GM18870 (cell line): ENCODE data around the gene DNHD1.

Source experiments
- ATAC-seq: cut with Tn5 transposase; IDR thresholded peaks from one replicate; pipeline ENCODE4 v1.9.1; 2021; ENCODE audit warnings: moderate library complexity; ENCODE audit not compliant: unreplicated experiment

DNHD1 gene

GRCh38 chr11:6561288-6561687, 64.2 kb downstream of the DNHD1 start:
- no peak for ATAC-seq

GRCh38 chr11:6563121-6563619, 66.1 kb downstream of the DNHD1 start:
- ATAC-seq: no peak

- ATAC-seq: no peak
Observed at GRCh38 chr11:6563667-6564066, 66.6 kb downstream of the DNHD1 start.

- ATAC-seq: no peak
Observed at GRCh38 chr11:6565325-6565724, 68.2 kb downstream of the DNHD1 start.

GRCh38 chr11:6565988-6566703, 69.1 kb downstream of the DNHD1 start:
- ATAC-seq: no peak

- no peak for ATAC-seq
Observed at GRCh38 chr11:6566704-6567370, 69.8 kb downstream of the DNHD1 start.

- ATAC-seq: no peak
Observed at GRCh38 chr11:6567371-6567745, 70.3 kb downstream of the DNHD1 start.

- ATAC-seq: no peak
Observed at GRCh38 chr11:6568191-6568918, 71.3 kb downstream of the DNHD1 start.

- ATAC-seq: no peak
Observed at GRCh38 chr11:6569706-6570105, 72.6 kb downstream of the DNHD1 start.

GRCh38 chr11:6570691-6571427, 73.8 kb downstream of the DNHD1 start:
- ATAC-seq: no peak

GRCh38 chr11:6571434-6572008, 74.4 kb downstream of the DNHD1 start:
- no peak for ATAC-seq

GRCh38 chr11:6572215-6572614, 75.1 kb downstream of the DNHD1 start:
- ATAC-seq: no peak

- ATAC-seq: no peak
Observed at GRCh38 chr11:6574816-6575715, 78.0 kb downstream of the DNHD1 start.

- no peak for ATAC-seq
Observed at GRCh38 chr11:6576471-6577373, 79.6 kb downstream of the DNHD1 start.

- no peak for ATAC-seq
Observed at GRCh38 chr11:6578134-6578533, 81.1 kb downstream of the DNHD1 start.

- ATAC-seq: no peak
Observed at GRCh38 chr11:6579681-6580080, 82.6 kb downstream of the DNHD1 start.

GRCh38 chr11:6583584-6583983, 86.5 kb downstream of the DNHD1 start:
- no peak for ATAC-seq

- ATAC-seq: no peak
Observed at GRCh38 chr11:6584528-6584927, 87.4 kb downstream of the DNHD1 start.
